Keratinocyte (primary cell): Measurements from ENCODE around the gene IGFALS.

ENCODE experiments used
- EZH2 ChIP-seq: IDR thresholded peaks from one replicate; pipeline ENCODE4 v1.6.1; 2012; ENCODE audit warnings: inconsistent platforms, mild to moderate bottlenecking, low read length, moderate library complexity
- TF ChIP-seq, protein P1 (sequence below), 3 experiments: IDR thresholded peaks in 1 of 3; conservative IDR thresholded peaks in 1 of 3; optimal IDR thresholded peaks in 1 of 3; 2 replicates in 2 of 3; 3 replicates in 1 of 3; pipeline versions ENCODE3 to v1.5.1; 2011; ENCODE audit warnings: low read length in 3 of 3, mild to moderate bottlenecking in 3 of 3, moderate library complexity in 2 of 3, control low read depth in 1 of 3, inconsistent platforms in 1 of 3; ENCODE audit not compliant: insufficient read depth in 2 of 3; ENCODE audit errors: extremely low read depth in 1 of 3

GRCh38 chr16:1757714-1758461, 35.6 kb downstream of the IGFALS start:
- TF ChIP-seq, protein P1, sequence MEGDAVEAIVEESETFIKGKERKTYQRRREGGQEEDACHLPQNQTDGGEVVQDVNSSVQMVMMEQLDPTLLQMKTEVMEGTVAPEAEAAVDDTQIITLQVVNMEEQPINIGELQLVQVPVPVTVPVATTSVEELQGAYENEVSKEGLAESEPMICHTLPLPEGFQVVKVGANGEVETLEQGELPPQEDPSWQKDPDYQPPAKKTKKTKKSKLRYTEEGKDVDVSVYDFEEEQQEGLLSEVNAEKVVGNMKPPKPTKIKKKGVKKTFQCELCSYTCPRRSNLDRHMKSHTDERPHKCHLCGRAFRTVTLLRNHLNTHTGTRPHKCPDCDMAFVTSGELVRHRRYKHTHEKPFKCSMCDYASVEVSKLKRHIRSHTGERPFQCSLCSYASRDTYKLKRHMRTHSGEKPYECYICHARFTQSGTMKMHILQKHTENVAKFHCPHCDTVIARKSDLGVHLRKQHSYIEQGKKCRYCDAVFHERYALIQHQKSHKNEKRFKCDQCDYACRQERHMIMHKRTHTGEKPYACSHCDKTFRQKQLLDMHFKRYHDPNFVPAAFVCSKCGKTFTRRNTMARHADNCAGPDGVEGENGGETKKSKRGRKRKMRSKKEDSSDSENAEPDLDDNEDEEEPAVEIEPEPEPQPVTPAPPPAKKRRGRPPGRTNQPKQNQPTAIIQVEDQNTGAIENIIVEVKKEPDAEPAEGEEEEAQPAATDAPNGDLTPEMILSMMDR (optimal IDR thresholded peaks at IDR 0.05 in 1 of 3, IDR thresholded peaks at IDR 0.05 in 1 of 3, conservative IDR thresholded peaks at IDR 0.05 in 1 of 3; ENCODE audit: extremely low read depth in 1 of 3, insufficient read depth in 2 of 3, low read length in 3 of 3): no peak
- TF ChIP-seq EZH2: no peak
